HG02623 (cell line): Measurements from ENCODE around the gene MBD3L5.
"Not testable (repeated sequence)": the region's sequence is repeated elsewhere in the genome, so short reads cannot be mapped to it uniquely, and the experiment has no call there.

Source experiments
- ATAC-seq: cut with Tn5 transposase; IDR thresholded peaks from one replicate; pipeline ENCODE4 v1.9.1; 2021; ENCODE audit warnings: moderate library complexity; ENCODE audit not compliant: unreplicated experiment

MBD3L5 gene

DNA sequence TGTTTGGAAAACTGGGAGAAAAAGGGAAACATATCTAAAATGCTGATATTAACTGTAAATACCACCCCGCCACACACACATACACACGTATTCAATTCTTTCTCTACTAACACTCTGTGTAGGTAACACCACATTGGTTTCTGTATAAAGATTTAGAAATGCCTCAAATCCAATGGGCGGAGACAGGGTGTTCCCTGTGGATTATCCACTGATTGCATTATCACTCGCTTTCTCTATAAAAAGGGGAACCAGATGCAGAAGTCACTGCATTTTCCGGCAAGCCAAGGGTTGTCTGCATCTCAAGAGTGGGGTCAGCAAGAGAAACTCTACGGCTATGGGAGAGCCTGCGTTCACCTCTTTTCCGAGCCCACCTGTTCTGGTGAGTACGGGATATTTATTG, at the start of gene MBD3L5:
Gene MBD3L5, plus strand, starts transcription at position 301 of the 400 bp plus-strand sequence. Its CDS starts 34 bp downstream, at position 335.
- ATAC-seq = not testable (repeated sequence)

DNA sequence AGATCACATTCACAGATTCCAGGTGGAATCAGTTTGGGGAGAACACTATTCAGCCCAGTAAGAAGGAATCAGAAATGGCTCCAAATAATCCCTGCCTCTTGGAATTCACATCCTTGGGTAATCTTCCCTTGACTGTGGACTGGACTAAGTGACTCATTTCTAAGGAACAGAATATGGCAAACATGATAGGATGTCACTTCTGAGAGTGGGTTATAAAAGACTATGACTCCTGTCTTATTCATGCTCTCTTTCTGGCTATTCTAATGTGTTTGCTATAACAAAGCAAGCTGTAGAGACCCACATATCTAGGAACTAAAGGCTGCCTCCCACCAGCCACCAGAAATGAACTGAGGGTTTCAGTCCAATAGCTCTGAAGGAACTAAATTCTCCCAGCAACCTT, 46.9 kb upstream of the MBD3L5 start:
- no peak for ATAC-seq

DNA sequence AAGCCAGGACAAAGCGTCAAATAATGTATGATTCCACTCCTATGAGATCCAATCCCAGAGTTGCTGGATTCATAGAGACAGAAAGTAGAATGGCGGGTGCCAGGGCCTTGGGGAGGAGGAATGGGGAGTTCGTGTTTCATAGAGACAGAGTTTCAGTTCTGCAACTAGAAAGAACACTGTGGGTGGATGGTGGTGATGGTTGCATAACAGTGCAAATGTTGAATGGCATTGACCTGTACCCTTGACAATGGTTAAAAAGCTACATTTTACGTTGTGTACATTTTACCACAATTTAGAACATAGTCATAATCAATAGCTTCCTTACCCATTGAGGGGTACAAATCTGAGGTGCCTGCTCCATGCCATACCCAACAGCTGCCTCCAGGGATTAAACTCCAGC, 42.5 kb upstream of the MBD3L5 start:
- no peak for ATAC-seq

DNA sequence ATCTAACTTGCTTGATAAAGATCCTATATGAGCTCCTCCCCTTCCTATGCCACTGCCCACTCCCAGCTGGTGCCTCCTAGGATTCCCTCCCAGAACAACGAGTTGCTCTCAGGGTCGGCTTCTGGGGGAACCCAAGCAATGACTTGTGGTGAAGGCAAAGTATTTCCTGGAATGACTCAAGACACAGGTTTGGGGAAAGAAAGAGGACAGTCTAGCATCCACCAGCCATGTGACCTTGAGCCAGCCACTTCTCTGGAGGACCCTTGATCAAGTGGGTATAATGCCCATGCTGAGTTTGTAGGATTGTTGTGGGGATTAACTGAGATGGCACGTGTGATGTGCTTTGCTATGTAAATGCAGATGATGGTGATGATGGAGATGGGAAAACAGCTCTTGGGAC, 42.1 kb upstream of the MBD3L5 start:
- ATAC-seq = no peak

DNA sequence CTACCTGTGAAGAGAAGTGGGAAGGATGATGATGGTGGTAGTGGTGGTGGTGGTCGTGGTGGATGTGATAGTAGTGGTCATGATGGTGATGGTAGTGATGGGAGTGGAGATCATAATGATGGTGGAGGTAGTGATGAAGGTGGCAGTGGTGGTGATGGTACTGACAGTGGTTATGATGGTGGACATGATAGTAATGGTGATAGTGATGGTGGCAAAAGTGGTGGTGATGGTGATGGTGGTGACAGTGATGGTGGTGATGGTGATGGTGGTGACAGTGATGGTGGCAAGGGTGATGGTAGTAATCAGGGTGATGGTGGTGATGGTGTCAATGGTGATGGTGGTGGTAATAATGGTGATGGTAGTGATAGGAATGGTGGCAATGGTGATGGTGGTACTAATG, 35.3 kb upstream of the MBD3L5 start:
- ATAC-seq = no peak

DNA sequence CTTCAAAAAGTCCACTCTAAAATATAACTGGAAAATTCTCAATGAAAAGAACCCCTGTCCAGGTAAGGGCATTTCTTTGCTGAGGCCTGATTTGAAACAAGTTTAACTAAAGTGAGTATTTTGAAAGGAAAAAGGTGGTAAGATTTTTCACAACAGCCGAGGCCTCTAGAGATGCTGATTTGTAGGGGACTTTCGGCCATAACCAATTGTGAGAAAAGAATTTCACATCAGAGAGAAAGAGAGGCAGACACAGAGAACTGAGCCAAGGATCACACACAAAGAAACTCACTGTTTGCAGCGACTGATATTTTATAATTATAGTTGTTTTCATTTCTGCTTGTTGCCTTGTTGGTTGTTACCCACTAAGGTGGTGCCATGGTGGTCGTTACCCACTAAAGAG, 33.6 kb upstream of the MBD3L5 start:
- no peak for ATAC-seq

DNA sequence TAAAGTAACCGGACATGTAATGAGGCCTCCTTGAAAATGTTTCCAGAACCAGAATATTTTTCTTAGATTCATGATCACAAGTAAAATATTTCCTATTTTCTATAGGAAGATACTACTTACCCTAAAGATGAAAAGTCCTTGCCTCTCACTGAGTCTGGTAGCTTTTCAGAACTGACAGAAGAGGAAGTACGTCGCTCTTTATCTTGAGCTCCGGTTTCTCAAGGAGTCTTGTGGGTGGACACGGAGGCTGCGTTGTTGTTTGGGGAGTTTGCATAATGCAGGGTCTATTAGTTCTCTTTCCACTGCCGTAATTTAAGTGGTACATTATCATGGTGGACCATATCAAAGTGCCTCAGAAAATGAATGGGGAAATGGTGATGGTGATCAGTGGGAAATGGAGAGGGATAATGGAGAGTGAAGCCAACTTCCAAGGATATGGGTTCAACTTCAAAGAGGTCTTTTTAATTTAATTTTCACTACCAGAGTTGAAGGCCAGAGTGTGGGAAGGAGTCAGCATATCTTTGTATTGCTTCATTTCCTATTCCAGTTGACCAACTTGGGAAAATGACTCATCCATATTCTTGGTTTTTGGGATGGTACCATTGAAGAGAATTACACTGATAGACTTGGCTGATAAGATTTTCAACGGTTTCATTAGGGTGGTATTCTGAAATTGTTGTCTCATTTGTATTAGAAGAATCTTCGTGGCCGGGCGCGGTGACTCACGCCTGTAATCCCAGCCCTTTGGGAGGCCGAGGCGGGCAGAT, 32.5 kb upstream of the MBD3L5 start:
- ATAC-seq = no peak

DNA sequence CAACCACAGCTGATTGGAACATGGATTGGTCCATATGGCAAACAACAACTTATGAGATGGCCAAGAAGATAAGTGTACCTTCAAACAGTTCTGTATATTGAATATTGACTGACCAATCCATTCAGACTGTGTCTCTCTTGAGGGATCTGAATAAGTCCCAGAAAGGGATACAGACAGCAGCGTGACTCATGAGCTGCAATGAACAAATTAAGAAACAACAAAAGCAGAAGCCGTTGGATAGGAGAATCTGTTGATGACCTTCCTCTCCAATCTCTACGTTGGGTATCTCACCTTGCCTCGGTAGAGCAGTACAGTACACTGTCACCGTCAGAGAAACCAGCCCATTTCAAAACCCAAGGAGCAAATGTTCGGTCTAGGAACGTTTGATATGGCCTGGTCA, 30.4 kb upstream of the MBD3L5 start:
- ATAC-seq = no peak

DNA sequence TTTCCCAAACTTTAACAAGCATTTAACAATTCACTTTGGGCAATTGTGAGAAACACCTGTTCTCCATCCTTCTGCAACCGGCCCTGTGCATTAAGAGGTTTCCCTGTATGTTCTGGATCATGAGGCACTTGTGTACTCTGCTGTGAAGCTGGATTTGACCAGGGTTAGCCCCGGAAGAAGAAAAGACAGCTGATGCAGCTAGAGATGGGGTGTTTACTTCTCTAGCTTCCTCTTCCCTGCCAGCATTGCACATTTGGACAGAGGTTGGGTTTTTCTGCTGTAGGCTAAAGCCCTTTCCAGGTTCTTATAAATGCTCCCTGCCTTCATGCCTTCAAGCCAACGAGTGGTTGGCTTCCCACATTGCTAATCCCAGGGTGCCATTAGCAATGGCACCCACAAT, 30.0 kb upstream of the MBD3L5 start:
- no peak for ATAC-seq

DNA sequence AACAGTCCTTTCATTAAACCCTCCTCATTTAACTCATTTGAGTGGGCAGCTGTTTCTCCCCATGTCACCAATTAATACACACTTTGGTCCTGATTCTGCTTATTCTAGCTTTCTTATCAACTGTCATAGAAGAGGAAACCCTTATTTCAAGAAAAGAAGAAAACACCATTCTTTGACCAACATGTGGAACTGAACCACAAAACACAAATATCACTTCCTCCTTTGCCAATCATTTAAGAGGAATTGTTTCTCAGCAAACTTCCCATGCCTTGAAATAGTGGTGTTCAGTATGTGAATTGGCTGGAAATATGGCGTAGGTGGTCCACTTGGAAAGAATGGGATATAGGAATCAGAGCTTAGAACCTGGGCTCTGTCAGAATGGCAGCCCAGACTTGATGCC, 29.6 kb upstream of the MBD3L5 start:
- no peak for ATAC-seq

DNA sequence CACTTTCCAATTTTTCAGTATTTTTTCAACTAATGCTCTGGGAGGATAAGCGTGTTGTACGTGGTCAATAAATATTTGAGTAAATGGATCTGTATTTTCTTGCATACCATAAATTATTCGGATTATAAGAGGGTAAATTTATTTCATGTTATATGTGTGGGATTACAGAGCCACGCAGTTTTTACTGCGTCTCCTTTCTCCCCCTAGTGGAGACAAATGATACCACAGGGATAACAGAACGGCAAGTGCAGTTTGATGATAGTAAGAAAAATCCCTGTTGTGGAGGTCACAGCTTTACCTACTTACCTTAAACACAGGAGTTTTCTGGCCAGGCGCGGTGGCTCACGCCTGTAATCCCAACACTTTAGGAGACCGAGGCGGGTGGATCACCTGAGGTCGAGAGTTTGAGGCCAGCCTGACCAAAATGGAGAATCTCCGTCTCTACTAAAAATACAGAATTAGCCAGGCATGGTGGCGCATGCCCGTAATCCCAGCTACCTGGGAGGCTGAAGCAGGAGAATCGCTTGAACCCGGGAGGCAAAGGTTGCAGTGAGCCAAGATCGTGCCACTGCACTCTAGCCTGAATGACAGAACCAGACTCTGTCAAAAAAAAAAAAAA, 26.0 kb upstream of the MBD3L5 start:
- no peak for ATAC-seq

DNA sequence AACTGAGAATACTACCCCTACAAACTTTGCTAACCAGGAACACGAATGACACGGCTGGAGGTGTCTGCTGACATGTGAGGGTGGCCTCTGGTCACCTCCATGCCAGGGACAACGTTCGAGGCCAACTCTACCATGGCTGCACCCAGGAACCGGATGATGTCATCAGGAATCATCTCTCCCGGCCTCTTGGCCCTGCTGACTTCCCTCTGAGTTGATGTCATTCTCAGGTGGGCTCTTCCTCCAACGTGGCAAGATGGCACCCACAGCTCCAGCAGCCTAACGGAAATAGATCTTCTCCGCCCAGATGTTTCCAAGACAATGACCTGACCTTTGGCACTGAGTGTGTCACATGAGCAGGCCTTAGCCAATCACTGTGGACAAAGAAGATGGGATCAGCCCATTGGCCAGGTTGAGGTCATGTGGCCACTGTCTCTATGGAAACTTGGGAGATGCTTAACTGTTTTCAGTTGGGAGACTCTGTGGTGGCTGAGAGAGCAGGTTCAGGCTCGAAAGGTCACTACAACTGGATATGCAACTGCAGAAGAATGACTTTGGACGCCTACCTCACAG, 24.2 kb upstream of the MBD3L5 start:
- ATAC-seq = no peak

DNA sequence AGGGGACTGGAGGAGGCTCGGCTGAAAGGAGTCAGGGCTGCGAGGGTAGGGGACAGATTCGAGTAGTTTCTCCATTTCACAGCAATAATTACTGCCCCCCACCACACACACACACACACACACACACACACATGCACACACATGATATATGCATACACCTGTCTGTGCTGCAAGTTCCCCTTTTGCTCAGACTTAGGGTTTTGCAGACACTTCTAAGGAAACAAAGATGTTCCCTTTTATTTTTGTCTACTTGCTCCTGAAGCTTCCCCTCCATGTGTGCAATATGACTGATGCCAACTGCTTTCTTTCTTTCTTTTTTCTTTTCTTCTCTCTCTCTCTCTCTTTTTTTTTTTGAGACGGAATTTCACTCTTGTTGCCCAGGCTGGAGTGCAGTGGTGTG, 22.5 kb upstream of the MBD3L5 start:
- no peak for ATAC-seq

DNA sequence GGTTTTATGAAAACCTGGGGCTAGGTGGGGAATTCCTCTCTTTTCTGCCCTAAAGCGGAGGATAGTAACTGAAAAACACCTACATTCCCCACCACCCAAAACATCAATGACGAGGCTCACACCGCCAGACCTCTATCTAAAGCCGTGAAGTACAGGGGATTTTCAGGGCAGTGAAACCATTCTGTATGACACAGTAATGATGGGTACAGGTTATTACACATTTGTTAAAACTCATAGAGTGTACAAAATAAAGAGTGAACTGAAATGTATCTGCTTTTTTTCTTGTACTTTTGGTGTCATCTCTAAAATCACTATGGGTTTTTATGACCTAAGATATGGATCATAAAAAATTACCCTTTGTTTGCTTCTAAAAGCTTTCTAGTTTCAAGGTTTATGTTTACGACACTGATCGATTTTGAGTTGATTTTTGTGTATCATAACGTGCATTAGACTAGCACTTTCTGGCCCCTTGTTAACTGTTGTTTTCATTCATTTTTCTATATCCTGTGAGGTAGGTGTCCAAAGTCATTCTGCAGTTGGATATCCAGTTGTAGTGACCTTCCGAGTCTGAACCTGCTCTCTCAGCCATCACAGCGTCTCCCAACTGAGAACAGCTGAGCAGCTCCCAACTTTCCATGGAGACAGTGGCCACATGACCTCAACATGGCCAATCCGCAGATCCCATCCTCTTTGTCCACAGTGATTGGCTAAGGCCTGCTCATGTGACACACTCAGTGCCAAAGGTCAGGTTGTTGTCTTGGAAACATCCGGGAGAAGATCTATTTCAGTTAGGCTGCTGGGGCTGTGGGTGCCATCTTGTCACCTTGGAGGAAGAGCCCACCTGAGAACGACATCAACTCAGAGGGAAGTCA, 19.4 kb upstream of the MBD3L5 start:
- no peak for ATAC-seq

DNA sequence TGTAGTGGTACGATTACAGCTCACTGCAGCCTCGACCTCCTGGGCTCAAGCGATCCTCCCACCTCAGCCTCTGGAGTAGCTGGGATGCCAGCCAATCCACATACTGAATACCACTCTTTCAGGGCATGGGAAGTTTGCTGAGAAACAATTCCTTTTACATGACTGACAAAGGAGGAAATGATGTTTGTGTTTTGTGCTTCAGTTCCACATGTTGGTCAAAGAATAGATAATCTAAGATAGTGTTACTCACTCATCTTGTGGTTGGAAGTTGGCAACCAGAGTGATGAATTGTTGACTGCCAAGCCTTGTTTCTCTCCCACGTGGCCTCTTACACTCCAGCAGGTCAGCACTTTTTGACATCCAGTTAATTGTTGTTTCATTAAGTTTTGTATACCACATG, 16.7 kb upstream of the MBD3L5 start:
- ATAC-seq = no peak

DNA sequence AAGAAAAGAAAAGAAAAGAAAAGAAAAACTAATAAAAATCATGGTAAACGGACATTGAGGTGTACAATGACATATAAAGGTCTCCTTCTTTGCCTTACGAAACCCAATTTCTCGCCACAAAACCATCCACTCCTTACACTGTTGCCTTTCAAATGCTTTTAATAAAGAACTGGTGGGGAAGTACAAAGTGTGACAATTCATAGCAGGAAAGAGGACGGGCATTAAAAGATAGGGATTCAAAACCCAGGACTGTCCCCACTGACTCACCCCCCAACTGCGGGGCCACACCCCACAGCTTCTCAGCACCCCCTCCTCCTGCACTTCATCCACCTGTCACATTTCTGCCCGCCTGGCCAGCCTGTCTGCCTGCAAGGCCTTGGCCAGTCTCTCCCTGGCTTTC, 11.6 kb upstream of the MBD3L5 start:
- no peak for ATAC-seq

DNA sequence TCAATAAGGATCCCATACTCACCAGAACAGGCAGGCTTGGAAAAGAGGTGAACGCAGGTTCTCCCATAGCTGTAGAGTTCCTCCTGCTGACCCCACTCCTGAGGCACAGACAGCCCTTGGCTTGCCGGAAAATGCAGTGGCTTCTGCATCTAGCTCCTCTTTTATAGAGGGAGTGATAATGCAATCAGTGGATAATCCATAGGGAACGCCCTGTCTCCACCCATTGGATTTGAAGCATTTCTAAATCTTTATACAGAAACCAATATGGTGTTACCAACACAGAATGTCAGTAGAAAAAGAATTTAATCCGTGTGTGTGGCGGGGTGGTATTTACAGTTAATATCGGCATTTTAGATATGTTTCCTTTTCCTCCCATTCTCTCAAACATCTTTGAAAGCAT, 9.0 kb upstream of the MBD3L5 start, which contains the start of gene MBD3L2B:
Gene MBD3L2B, minus strand, starts transcription at position 101 of the 400 bp plus-strand sequence. Its CDS starts 34 bp downstream, at position 67.
- not testable (repeated sequence) for ATAC-seq

DNA sequence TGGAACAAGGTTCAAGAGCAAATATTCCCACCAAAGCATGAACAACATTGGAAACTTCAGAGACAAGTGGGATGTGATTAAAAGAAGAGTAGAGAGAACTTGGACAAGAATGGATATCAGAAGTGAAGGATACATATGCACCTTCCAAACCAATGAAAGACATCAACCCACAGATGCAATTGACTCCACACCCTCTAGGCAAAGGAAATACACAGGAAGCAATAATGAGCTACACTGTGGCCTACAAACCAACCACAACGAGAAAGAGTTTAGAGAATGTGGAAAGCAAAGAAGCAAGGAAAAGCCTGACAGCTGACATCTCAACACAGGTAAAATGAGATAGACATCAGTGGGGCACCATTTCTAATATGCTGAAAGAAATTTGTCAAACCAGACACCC, 1.6 kb upstream of the MBD3L5 start:
- ATAC-seq = not testable (repeated sequence)

DNA sequence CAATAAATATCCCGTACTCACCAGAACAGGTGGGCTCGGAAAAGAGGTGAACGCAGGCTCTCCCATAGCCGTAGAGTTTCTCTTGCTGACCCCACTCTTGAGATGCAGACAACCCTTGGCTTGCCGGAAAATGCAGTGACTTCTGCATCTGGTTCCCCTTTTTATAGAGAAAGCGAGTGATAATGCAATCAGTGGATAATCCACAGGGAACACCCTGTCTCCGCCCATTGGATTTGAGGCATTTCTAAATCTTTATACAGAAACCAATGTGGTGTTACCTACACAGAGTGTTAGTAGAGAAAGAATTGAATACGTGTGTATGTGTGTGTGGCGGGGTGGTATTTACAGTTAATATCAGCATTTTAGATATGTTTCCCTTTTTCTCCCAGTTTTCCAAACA, 9.7 kb downstream of the MBD3L5 start, which contains the start of gene MBD3L4:
Gene MBD3L4, minus strand, starts transcription at position 101 of the 400 bp plus-strand sequence. Its CDS starts 35 bp downstream, at position 66.
- not testable (repeated sequence) for ATAC-seq

DNA sequence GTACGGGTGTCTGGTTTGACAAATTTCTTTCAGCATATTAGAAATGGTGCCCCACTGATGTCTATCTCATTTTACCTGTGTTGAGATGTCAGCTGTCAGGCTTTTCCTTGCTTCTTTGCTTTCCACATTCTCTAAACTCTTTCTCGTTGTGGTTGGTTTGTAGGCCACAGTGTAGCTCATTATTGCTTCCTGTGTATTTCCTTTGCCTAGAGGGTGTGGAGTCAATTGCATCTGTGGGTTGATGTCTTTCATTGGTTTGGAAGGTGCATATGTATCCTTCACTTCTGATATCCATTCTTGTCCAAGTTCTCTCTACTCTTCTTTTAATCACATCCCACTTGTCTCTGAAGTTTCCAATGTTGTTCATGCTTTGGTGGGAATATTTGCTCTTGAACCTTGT, 11.2 kb downstream of the MBD3L5 start:
- ATAC-seq = not testable (repeated sequence)

DNA sequence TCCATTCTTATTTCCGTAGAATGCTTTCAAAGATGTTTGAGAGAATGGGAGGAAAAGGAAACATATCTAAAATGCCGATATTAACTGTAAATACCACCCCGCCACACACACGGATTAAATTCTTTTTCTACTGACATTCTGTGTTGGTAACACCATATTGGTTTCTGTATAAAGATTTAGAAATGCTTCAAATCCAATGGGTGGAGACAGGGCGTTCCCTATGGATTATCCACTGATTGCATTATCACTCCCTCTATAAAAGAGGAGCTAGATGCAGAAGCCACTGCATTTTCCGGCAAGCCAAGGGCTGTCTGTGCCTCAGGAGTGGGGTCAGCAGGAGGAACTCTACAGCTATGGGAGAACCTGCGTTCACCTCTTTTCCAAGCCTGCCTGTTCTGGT, 18.6 kb downstream of the MBD3L5 start, which contains the start of gene MBD3L2:
Gene MBD3L2, plus strand, starts transcription at position 301 of the 400 bp plus-strand sequence. Its CDS starts 53 bp downstream, at position 354.
- not testable (repeated sequence) for ATAC-seq
